Prostate gland (tissue), 2 donors: ENCODE data around the gene CYB561A3. TPM values are rescaled to one million over a fixed set of nuclear protein-coding genes. Genes with fewer than 3 reads are reported as not detected.

Source experiments
- DNase-seq: peaks from one replicate; pipeline ENCODE4 v3.0.0-alpha.2; 2019; ENCODE audit warnings: low spot score
- H3K27ac ChIP-seq, 2 donors: fragments of 200-600 bp; sonication (generic); 2 replicates each; pipeline ENCODE4 v1.5.1; 2017 to 2019
- H3K27me3 ChIP-seq: fragments of 200-600 bp; sonication (generic); replicated peaks from 2 replicates; pipeline ENCODE4 v1.5.1; 2019; ENCODE audit not compliant: insufficient read depth
- H3K36me3 ChIP-seq, 2 donors: fragments of 200-600 bp; sonication (generic); 1 replicate in 1 of 2; 2 replicates in 1 of 2; pipeline versions ENCODE4 v1.5.1 to v1.8.1; 2017 to 2019
- H3K4me1 ChIP-seq: fragments of 200-600 bp; sonication (generic); replicated peaks from 2 replicates; pipeline ENCODE4 v1.5.1; 2019
- H3K4me3 ChIP-seq, 2 donors: fragments of 200-600 bp; sonication (generic); 2 replicates each; pipeline ENCODE4 v1.5.1; 2017 to 2019
- H3K9me3 ChIP-seq: fragments of 200-600 bp; sonication (generic); 2 replicates; pipeline ENCODE4 v1.5.1; 2017
- CTCF ChIP-seq, 4 experiments: fragments of 200-600 bp in 2 of 4; fragments of 450-650 bp in 2 of 4; sonication (generic) in 2 of 4; IDR thresholded peaks; 1 replicate in 3 of 4; 2 replicates in 1 of 4; pipeline ENCODE4 v1.5.1; 2016 to 2019; ENCODE audit warnings: antibody characterized with exemption in 4 of 4, mild to moderate bottlenecking in 2 of 4, moderate library complexity in 2 of 4
- POLR2A ChIP-seq: fragments of 450-650 bp; IDR thresholded peaks from one replicate; pipeline ENCODE4 v1.6.1; 2016; ENCODE audit warnings: antibody characterized with exemption, mild to moderate bottlenecking
- POLR2AphosphoS5 ChIP-seq: sonication (generic); formaldehyde crosslinking; IDR thresholded peaks from one replicate; pipeline ENCODE4 v1.6.1; 2017; ENCODE audit warnings: antibody characterized with exemption
- WGBS: methylation state at CpG from one replicate; pipeline ENCODE4 v1.1.5; 2018; 5-methylcytosine and 5-hydroxymethylcytosine counted together
- intact Hi-C: fragments of 100-400 bp; cut with DNase I; formaldehyde crosslinking; loops from one replicate; pipeline ENCODE4 v1.14.2; 2022
- total RNA-seq, 2 donors: library from RNA; depleted of rRNA; stranded (reverse); fragments of >200 nt; gene quantifications; one replicate each; pipeline ENCODE4 v1.1.0, GENCODE V29; 2016

CYB561A3 gene
- total RNA-seq, 2 donors from 2014 or later = 51.6 to 79.1 TPM

DNA sequence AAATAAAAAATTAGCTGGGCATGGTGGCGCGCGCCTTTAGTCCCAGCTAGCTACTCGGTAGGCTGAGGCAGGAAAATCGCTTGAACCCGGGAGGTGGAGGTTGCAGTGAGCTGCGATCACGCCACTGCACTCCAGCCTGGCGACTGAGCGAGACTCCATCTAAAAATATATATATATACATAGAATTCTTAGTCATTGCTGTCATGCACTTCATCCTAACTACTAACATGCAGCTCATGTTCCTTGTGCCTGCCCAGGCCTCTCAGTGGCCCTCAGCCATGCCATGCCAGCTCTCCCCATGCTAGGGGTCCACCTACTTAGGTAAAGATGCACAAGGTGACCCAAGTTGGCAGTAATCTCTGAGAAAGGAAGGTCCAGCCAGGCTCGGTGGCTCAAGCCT is 3.1 kb downstream of the CYB561A3 start:
- Histone ChIP-seq H3K4me3 (no peak overlapping the region), H3K27ac (no peak overlapping the region), H3K9me3 (no peaks in the 10 kb centered on the region), H3K27me3 (no peaks in the 10 kb centered on the region), H3K36me3 (no peaks in the 10 kb centered on the region), H3K4me1 (peaks cover 4% of the 10 kb centered on the region)
- DNase-seq = no peak
- TF ChIP-seq POLR2AphosphoS5 = no peak
- no peak for TF ChIP-seq CTCF (IDR thresholded peaks at IDR 0.05)
- TF ChIP-seq POLR2A = no peak
- intact Hi-C loops = no loop called here
- 96% methylated on average over 11 of the region's 11 CpGs for WGBS

DNA sequence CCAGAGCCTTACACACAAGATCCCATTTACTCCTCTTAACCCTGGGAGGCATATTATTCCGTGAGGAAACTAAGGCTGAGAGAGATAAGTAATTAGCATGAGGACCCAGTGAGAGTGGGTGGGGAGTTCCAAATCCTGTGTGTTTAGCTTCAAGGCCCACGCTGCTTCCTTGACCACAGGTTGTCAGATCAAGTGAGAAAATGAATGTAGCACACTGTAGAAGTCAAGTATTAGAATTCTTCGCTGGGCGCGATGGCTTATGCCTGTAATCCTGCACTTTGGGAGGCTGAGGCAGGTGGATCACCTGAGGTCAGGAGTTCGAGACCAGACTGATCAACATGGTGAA is 3.8 kb downstream of the CYB561A3 start:
- Histone ChIP-seq H3K27me3 (no peaks in the 10 kb centered on the region), H3K36me3 (peaks cover 0 to 4% of the 10 kb centered on the region in 2 donors), H3K9me3 (no peaks in the 10 kb centered on the region), H3K4me1 (peaks cover 4% of the 10 kb centered on the region), H3K4me3 (no peak overlapping the region), H3K27ac (no peak overlapping the region)
- intact Hi-C loops = no loop called here
- no peak for TF ChIP-seq POLR2A
- no peak for TF ChIP-seq POLR2AphosphoS5
- no peak for TF ChIP-seq CTCF (IDR thresholded peaks at IDR 0.05)
- WGBS = 93% methylated on average over 6 of the region's 6 CpGs
- no peak for DNase-seq

DNA sequence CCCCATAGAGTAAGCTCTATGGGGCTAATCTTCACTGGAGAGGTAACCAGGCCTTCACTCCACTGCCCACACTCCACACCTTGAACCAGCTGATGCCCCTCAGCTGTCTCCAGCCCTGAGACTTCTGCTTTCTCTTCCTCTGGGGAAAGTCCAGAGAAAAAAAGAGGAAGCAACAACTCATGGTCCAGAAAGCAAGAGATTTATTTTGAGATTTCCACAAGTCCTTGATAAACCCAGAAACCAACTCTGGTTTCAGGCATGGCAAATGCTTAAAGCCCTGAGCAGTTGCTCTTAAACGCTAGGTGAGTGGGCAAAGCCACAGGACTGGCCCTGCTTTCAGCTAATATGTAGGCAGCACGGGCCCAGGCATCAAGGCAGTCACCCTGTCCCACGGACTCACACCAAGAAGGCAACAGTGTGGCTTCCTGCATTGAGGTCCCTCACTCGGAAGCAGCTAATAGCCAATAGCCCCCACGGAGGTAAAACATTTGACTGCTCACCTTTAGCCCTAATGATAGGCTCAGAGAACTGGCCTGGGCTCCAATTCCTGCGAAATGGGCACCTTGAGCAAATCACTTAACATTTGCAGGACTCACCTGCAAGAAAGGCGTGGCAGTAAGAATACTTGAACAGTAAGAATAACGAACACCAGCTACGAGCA is 4.3 kb downstream of the CYB561A3 start:
- Histone ChIP-seq H3K36me3 (peaks cover 0 to 6% of the 10 kb centered on the region in 2 donors), H3K27ac (no peak overlapping the region), H3K27me3 (no peaks in the 10 kb centered on the region), H3K9me3 (no peaks in the 10 kb centered on the region), H3K4me3 (no peak overlapping the region), H3K4me1 (peaks cover 4% of the 10 kb centered on the region)
- no peak for TF ChIP-seq POLR2AphosphoS5
- no peak for TF ChIP-seq POLR2A
- no peak for TF ChIP-seq CTCF (IDR thresholded peaks at IDR 0.05)
- no peak for DNase-seq
- intact Hi-C loops = no loop called here
- 87% methylated on average over 9 of the region's 9 CpGs for WGBS

DNA sequence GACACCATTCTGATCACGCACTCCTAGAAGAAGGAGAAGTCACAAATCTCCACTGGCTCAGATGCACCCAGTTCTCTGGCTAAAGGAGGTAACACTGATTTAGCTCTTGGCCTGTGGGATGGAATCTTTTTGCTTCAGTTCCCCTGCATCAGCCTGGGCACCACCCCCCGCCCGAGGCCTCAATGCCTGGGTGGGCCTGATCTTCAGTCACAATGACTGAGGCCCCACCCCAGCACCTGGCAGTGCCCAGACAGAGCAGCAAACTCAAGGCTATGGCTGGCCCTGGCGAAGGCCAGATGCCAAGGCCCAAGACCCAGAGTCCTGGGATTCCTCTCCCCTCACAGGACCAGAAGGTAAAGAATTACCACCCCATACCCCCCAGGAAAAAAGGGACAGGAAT is 5.0 kb downstream of the CYB561A3 start:
- no peak for DNase-seq
- H3K4me1 ChIP-seq = peaks cover 4% of the 10 kb centered on the region
- TF ChIP-seq CTCF (IDR thresholded peaks at IDR 0.05) (no peak), POLR2A (no peak), POLR2AphosphoS5 (no peak)
- no peak overlapping the region for H3K4me3 ChIP-seq
- no peaks in the 10 kb centered on the region for H3K27me3 ChIP-seq
- intact Hi-C loops = no loop called here
- no peak overlapping the region for H3K27ac ChIP-seq
- no peaks in the 10 kb centered on the region for H3K9me3 ChIP-seq
- peaks cover 0 to 6% of the 10 kb centered on the region in 2 donors for H3K36me3 ChIP-seq
- 95% methylated on average over 4 of the region's 4 CpGs for WGBS

DNA sequence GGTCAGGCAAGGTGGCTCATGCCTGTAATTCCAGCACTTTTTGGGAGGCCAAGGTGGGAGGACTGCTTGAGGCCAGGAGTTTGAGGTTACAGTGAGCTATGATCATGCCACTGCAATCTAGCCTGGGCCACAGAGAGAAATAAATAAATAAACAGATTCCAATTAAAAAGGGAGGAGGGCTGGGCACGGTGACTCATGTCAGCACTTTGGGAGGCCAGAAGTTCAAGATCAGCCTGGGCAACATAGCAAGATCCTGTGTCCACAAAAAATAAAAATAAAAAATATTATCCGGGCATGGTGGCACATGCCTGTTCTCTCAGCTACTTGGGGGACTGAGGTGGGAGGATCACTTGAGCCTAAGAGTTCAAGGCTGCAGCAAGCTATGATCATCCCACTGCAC is 7.5 kb downstream of the CYB561A3 start:
- H3K27me3 ChIP-seq = no peaks in the 10 kb centered on the region
- H3K36me3 ChIP-seq = peaks cover 0 to 6% of the 10 kb centered on the region in 2 donors
- H3K27ac ChIP-seq = no peak overlapping the region
- H3K4me1 ChIP-seq = no peaks in the 10 kb centered on the region
- 75% methylated on average over 2 of the region's 2 CpGs for WGBS
- TF ChIP-seq POLR2AphosphoS5 = no peak
- no peak for TF ChIP-seq POLR2A
- no peak for TF ChIP-seq CTCF (IDR thresholded peaks at IDR 0.05)
- H3K4me3 ChIP-seq = no peak overlapping the region
- no peak for DNase-seq
- H3K9me3 ChIP-seq = no peaks in the 10 kb centered on the region
- intact Hi-C loops = no loop called here
